HG02885 (cell line): ENCODE data around the gene NR1I3.
"Not testable (repeated sequence)": the region's sequence is repeated elsewhere in the genome, so short reads cannot be mapped to it uniquely, and the experiment has no call there.

Source experiments
- ATAC-seq: cut with Tn5 transposase; IDR thresholded peaks from one replicate; pipeline ENCODE4 v1.9.1; 2021; ENCODE audit warnings: mild to moderate bottlenecking; ENCODE audit not compliant: unreplicated experiment, poor library complexity

NR1I3 gene

DNA sequence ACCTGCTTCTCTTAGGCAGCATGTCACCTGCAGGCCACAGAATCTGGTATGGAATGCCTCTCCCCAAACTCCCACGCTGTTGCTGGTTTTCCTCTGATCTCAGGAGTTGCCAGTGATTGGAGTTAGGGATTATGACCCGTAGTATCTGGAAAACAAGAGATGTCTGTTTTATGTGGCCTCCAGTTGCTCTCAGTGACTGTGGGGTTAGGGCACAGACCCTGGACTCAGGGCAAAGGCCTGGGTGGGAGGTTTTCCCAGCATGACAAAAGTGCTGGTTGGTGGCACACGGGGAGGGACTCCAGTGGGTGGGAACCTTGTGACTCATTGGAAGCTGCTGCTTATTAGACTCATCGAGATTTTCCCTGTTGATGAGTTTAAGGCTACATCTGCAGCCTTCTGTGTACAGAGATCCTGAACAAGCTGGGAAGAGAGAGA is at the start of gene NR1I3:
TSS of gene NR1I3 (minus strand) at position 165 of the 435 bp plus-strand sequence. CDS start 1,638 bp downstream, outside the sequence.
- ATAC-seq = no peak

DNA sequence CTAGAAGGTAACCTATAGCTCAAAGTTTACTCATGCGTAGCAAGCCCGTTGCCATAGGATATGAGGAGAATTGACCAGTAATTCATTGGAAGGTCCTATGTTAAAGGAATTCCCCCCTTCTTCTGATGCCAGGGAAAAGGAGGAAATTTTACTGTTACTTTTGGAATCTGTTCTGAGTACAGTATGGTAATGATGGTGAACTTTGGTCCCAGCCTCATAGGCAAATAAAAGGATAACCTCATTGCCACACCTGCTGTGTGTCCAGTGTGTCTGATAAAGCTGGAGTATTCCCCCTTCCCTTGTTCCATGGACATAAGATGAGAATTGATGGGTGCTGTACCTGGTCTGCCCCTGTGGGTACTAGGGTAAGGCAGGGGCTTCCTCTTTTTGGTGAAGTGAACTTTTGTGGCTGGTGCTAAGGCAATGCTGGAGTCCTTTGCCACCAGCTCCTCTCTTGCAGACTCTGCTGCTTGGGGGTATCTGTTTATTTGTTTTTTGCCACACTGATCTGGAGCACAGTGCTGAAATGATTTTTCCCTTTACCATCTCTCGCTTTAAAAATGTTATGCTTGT is 49.6 kb upstream of the NR1I3 start:
- ATAC-seq = no peak

DNA sequence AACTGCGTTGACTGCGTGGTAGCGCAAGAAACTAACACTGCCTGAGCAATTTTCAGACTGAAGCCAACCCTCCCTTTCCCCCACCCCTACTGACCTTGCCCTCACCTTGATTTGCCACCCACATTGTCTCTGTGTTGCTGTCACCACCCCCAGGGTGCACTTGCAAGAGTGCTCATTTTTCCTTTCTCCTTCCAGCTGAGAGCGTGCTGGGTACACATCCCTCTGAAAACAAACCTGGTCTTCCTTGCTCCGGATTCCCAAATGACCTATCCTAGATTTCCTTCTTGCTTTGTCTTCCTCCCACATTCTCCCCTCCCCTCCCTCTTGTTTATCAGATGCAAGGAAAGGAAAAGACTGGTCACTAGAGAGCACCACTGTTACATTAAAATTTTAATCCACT is 47.5 kb upstream of the NR1I3 start:
- no peak for ATAC-seq

DNA sequence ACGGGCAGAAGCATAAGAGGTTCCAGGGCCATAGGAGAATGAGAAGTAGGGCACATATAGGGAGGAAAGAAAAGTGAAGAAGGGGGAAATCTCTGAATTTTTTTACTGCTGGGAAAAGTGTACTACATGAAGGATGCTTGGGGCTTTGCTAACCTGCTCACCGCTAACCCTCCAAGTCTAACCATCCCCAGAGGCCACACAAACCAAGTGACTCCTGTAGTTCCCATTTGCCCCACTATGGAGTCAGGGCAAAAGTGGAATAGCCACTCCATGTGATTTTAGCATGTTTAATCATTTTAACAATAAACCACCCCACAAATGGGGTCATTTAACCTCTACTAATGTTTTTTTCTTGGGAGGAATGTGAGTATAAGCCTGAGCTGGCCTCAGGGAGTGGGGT is 47.1 kb upstream of the NR1I3 start:
- no peak for ATAC-seq

- no peak for ATAC-seq
Measured at GRCh38 chr1:161282991-161283390, 45.0 kb upstream of the NR1I3 start.

DNA sequence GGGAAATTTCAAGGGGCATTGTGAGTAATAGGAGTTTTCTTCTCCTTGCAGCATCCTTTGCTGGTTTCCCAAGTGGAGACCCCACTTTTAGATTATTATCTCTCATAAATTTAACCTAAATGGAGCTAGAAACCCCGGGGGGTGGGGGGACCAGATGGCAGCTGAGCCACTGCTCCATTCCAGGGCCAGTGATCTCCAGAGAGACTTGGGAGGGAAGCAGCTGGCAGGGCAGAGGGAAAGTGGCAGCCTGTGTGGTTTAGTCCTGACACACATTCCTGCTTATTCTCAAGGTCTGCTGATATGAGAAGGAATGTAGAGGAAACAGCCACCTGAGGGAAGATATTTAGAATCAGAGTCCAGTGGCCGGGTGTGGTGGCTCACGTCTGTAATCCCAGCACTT is 36.9 kb upstream of the NR1I3 start:
- ATAC-seq = no peak

DNA sequence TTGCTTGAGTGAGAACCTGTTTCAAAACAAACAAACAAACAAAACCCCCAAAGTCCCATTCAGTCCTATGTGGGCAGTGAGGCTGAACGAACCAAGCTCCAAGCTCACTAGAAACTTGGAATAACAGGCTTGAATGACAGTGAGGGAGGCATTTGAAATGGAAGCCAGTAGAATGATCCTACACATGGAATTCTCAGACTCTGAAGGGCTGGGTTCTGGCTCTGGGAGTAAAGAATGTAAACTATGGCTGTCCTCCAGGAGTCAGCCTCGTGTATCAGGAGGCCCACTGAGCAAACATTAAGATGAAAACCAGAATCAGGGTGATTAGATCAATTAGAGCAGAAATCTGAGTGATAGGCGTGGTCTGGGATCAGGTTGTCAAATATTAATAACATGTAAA is 35.4 kb upstream of the NR1I3 start:
- ATAC-seq = no peak

- ATAC-seq = no peak
Measured at GRCh38 chr1:161267321-161267720, 29.3 kb upstream of the NR1I3 start.

DNA sequence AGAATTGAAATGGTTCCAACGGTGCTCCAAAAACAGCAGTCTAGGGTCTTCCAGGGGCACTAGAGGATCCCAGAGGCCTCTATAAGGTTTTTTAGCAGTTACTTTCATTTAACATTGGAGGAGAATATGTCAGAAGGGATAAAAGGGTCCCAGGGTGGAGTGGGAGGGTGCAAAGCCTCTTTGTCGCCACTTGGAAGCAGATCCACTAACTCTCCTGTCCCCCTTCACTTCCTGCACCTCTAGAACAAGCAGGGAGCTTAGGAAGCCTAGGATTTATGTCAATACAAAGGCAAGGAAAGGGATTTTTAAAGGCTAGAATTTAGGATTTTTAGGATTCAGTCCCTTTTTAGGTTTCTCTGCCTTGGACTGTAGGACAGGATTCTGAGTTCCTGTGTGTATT is 28.8 kb upstream of the NR1I3 start:
- no peak for ATAC-seq

DNA sequence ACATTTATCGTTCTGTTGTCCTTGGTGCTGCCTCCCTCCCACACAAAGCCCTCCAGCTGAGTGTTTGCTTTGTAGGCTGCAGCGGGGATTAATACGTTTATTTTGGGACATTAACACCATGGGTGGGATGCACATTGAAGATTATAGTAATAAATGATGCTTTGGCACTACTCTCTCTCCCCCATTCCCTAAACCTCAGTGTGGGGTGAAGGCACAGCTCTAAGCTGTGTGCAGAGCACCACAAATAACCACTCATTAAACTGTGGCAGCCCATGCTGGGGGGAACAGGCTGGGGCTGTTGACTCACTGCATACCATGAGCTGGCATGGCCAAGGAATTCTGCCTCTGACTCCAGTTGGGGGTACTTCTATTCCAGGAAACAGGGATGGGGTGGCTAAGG is 28.2 kb upstream of the NR1I3 start:
- no peak for ATAC-seq

- no peak for ATAC-seq
Measured at GRCh38 chr1:161265305-161265704, 27.3 kb upstream of the NR1I3 start.

DNA sequence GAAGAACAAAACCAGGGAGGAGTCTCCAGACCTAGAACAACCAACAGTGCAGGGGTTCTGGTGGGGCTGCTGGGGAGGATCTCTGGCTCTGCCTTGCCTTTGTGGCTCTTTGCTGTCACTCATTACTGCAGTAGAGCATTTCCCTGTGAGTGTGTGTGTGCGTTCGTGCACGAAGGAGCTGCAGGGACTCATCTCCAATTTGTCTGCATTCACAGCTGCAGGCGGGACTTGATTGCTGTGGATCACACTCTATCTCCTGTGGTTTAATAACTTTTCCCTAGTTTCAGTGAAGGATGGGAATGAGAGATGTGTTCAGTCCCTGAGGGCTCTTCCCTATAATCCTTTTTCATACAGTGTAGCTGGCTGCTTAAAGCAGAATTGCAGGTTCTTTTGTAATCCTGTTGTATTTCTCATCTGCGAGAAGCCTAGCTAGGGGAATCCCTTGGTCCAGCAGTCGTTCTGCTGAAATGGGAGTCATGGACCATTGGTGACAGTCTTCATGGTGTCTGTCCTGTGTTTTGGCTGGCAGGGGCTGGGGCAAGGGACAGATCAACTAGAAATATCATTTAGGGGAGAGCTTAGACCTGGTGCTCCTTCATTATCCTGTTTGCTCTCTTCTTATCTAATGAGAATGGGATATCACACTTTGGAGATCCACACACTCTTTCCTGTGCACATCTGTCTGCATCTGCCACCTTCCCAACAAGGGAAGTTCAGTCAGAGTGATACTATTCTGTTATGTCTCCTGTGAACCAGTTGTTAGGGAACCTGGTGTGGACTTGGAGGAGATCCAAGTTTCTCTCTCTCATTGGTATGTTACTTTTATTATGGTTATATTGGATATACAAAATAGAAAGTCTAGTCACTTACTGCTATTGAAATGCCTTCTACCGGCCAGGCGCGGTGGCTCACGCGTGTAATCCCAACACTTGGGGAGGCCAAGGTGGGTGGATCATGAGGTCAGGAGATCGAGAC is 23.5 kb upstream of the NR1I3 start:
- no peak for ATAC-seq

DNA sequence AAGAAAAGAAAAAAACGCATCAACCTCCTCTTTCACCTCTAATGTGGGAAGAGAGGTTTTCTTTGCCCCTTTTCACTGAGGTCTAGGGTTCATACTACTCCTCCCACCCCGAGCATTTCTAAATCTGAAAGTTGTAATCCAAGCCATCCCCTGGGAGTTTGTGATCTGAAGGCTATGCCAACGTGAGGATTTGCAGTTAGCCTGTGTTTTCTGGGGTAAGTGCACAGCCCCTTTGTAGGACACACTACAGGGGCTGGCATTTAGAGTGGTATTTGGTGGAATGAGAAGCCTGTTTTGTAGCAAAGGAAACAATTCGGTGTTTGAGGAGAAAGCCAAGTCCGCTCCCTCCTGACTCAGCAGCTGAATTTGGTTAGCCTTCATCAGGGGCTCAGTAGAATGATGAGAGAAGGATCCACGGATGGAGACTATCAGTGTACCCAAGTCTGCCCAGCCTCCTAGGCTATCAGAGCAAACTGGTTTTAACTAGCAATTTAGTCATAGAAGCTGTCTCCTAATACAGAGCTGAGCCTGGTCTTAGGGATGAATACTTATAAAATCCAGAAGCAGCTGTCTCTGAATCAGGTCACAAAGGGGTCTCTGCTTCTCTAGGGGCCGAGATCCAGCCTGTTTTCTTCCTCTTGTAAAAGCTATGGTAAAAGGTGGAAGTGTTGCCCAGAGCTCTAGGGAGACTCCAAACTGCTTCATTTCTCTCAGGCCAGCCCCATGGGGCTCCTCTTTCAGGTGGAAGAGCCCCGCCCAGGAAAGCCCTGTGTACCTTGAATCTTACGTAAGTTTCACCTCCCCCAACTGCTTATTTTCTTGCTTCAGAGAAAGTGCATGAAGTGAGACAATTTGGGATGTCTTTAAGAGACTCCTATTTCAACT is 22.6 kb upstream of the NR1I3 start:
- ATAC-seq = no peak

- no peak for ATAC-seq
Measured at GRCh38 chr1:161259765-161260164, 21.8 kb upstream of the NR1I3 start.

DNA sequence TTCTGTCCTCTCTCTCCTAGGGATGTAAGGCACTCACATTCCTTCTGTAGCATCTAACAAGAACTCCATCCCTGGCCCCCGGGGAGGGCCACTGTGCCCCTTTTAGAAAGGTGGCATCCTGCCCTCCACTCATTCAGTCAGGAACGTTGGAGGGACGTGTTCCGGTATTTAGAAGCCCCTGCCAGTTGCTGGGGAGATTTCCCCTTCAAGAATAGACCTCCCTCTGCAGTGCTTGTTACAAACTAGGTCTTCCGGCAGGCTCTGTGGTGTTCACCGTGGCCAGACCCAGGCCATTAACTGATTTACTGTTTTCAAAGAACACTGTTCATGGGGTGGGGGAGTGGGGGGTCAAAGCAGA is 21.3 kb upstream of the NR1I3 start:
- ATAC-seq = no peak

GRCh38 chr1:161258439-161259344 is 20.7 kb upstream of the NR1I3 start, which contains the start of gene PCP4L1:
Gene PCP4L1, plus strand, starts transcription at chr1:161258745. Its CDS starts 230 bp downstream, at chr1:161258975.
- no peak for ATAC-seq

- not testable (repeated sequence) for ATAC-seq
Measured at GRCh38 chr1:161257109-161257508, 19.1 kb upstream of the NR1I3 start.

DNA sequence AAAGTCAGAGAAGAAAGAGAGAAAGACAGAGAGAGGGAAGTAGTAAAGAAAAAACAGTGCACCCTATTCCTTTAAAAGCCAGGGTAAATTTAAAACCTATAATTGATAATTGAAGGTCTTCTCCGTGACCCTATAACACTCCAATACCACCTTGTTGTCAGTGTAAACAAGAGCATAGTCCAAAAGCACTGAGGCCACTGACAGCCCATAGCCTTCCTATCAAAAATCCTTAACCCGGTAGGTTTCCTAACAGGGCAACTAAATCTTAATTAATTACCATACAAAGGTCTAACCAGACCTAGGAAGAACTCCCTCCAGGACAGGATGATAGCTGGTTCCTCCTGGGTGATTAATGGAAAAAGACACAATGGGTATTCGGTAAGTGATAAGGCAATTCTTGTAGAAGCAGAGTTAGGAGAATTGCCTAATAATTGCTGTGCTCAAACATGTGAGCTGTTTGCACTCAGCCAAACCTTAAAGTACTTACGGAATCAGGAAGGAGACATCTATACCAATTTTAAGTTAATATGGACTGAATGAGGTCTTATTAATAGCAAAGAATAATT is 18.0 kb upstream of the NR1I3 start:
- not testable (repeated sequence) for ATAC-seq

DNA sequence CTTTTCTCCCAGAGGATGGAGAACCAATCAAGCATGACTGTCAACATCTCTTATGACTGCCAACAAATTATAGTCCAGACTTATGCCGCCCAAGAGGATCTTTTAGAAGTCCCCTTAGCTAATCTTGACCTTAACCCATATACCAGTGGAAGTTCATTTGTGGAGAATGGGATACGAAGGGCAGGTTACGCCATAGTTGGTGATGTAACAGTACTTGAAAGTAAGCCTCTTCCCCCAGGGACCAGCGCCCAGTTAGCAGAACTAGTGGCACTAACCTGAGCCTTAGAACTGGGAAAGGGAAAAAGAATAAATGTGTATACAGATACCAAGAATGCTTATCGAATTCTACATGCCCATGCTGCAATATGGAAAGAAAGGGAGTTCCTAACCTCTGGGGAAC is 17.3 kb upstream of the NR1I3 start:
- not testable (repeated sequence) for ATAC-seq
